ENCODE data around the gene NLRP4.
"Not testable (repeated sequence)": the region's sequence is repeated elsewhere in the genome, so short reads cannot be mapped to it uniquely, and the experiment has no call there.

Gene NLRP4

GRCh38 chr19:55898911-55899310, 62.6 kb downstream of the NLRP4 start:
- DNase-seq (ENCODE audit: low read depth in 2 of 2): no peak

- no peak for DNase-seq (ENCODE audit: low read depth in 2 of 2)
Measured at GRCh38 chr19:55901369-55902079, 65.2 kb downstream of the NLRP4 start.

GRCh38 chr19:55902080-55902751, 65.9 kb downstream of the NLRP4 start:
- DNase-seq (ENCODE audit: low read depth in 2 of 2): no peak

- no peak for DNase-seq (ENCODE audit: low read depth in 2 of 2)
Measured at GRCh38 chr19:55907286-55907685, 70.9 kb downstream of the NLRP4 start.

GRCh38 chr19:55907746-55908145, 71.4 kb downstream of the NLRP4 start:
- DNase-seq (ENCODE audit: low read depth in 2 of 2): no peak

GRCh38 chr19:55909801-55910200, 73.5 kb downstream of the NLRP4 start:
- DNase-seq (ENCODE audit: low read depth in 2 of 2): no peak

GRCh38 chr19:55912916-55913315, 76.6 kb downstream of the NLRP4 start:
- DNase-seq (ENCODE audit: low read depth in 2 of 2): no peak

- DNase-seq (ENCODE audit: low read depth in 2 of 2): no peak
Measured at GRCh38 chr19:55913643-55914268, 77.4 kb downstream of the NLRP4 start.

GRCh38 chr19:55923556-55923955, 87.2 kb downstream of the NLRP4 start:
- DNase-seq (ENCODE audit: low read depth in 2 of 2): no peak

- DNase-seq (ENCODE audit: low read depth in 2 of 2): no peak
Measured at GRCh38 chr19:55927991-55928390, 91.7 kb downstream of the NLRP4 start.

- DNase-seq (ENCODE audit: low read depth in 2 of 2): not testable (repeated sequence)
Measured at GRCh38 chr19:55929258-55929657, 92.9 kb downstream of the NLRP4 start.

GRCh38 chr19:55930996-55931515, 94.7 kb downstream of the NLRP4 start:
- DNase-seq (ENCODE audit: low read depth in 2 of 2): no peak

Measured in stimulated activated CD8-positive, alpha-beta memory T cell treated with anti-CD3 and anti-CD28 coated beads, Interleukin-7, amount 100 ng/mL, for 4 hours (primary cell).